ENCODE data around the gene HRH2.

The HRH2 gene

DNA sequence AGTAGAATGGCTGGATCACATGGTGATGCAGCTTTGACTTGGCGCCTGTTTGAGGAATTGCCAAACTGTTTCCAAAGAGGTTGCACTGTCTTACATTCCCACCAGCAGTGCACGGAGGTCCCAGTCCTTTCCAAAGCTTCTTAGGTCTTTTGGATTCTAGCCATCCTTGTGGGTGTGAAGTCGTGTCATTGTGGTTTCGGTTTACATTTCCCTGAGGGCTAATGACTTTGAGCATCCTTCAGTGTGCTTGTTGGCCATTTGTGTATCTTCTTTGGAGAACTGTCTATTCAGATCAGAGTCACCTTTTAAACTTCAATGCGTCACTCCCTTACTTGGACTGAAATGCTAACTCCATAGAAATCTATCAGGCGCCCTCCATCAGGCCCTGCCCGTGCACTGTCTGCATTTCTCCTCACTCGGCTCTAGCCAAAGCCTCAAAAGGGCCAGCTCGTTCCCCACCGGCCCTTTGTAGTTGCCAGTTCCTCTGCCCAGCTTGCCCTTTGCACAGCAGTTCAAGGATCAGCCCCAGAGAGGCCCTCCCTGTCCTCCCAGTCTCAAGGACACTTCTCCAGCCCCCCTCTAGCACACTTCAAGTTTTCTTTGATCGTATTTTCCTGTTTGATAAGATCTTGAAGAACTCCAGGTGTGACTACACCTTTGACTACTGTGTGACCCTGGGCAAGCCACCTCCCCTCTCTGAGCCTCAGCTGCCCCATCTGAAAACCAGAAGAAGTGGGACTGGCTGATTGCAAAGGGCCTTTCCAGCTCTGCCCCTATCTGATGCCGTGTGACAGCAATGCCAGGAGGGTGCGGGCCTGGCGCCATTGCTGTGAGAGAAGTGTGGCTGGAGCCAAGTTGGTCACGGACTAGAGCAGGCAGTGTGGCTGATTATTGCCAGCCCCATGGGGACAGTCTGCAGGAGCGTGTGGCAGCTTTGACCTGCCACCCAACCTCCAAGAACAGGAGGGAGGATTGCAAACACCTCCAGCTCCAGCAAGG, 5.6 kb downstream of the HRH2 start:
- H3K4me3 ChIP-seq (ENCODE audit: low read depth, low read length), result no peak overlapping the region
- no peak for DNase-seq (ENCODE audit: low read depth)
- TF ChIP-seq, protein P1, sequence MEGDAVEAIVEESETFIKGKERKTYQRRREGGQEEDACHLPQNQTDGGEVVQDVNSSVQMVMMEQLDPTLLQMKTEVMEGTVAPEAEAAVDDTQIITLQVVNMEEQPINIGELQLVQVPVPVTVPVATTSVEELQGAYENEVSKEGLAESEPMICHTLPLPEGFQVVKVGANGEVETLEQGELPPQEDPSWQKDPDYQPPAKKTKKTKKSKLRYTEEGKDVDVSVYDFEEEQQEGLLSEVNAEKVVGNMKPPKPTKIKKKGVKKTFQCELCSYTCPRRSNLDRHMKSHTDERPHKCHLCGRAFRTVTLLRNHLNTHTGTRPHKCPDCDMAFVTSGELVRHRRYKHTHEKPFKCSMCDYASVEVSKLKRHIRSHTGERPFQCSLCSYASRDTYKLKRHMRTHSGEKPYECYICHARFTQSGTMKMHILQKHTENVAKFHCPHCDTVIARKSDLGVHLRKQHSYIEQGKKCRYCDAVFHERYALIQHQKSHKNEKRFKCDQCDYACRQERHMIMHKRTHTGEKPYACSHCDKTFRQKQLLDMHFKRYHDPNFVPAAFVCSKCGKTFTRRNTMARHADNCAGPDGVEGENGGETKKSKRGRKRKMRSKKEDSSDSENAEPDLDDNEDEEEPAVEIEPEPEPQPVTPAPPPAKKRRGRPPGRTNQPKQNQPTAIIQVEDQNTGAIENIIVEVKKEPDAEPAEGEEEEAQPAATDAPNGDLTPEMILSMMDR (IDR thresholded peaks at IDR 0.05; ENCODE audit: control insufficient read depth, extremely low read depth, insufficient read depth), result no peak

DNA sequence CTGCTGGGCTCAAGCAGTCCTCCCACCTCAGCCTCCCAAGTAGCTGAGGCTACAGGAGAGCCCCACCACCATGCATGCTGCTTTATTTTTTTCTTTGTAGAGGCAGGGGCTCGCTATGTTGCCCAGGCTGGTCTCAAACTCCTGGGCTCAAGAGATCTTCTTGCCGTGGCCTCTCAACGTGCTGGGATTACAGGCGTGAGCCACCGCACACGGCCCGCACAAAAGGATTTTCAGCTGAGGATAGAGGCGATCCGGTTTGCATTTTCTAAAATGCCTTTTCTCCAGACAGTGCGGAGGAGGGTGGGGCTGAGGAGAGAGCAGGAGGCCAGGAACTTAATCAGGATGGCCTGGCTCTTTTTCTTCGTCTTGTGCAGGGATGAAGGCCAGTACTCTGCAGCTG, 6.9 kb downstream of the HRH2 start:
- H3K4me3 ChIP-seq (ENCODE audit: low read depth, low read length), result no peak overlapping the region
- TF ChIP-seq, protein P1 (IDR thresholded peaks at IDR 0.05; ENCODE audit: control insufficient read depth, extremely low read depth, insufficient read depth), result no peak
- no peak for DNase-seq (ENCODE audit: low read depth)

DNA sequence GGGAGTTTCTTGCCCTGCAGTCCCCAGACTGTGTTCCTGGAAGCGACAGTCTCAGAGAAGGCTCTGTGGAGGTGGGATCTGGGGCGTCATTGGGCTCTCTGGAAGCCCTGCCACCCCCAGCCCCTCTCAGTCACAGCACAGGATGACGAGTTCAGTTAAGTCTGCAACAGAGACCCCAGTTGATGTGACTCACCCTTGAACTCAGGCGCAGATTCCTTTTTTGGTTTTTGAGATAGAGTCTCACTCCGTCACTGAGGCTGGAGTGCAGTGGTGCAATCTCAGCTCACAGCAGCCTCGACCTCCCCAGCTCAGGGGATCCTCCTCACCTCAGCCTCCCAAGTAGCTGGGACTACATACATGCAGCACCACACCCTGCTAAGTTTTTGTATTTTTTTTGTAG, 8.3 kb downstream of the HRH2 start:
- TF ChIP-seq, protein P1 (IDR thresholded peaks at IDR 0.05; ENCODE audit: control insufficient read depth, extremely low read depth, insufficient read depth), result no peak
- DNase-seq (ENCODE audit: low read depth), result no peak
- H3K4me3 ChIP-seq (ENCODE audit: low read depth, low read length), result no peak overlapping the region

DNA sequence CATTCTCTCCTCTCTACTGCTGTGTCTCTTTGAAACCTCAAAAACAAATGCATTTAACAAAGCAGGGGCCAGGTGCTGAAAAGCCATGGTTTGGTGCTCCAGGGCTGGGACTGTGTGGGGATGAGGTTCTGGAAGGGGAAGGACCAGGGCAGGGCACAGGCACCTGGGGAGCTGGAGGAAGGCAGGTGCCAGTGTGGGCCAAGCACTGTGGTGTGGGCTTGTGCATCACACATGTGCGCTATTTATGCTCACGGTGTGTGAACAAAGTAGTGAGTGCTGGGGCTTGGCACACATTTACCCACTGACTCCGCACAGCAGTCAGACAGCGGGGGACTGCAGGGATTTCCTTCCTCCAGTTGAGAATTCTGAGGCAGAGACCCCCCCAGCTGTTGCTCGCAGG, 10.1 kb downstream of the HRH2 start:
- TF ChIP-seq, protein P1 (IDR thresholded peaks at IDR 0.05; ENCODE audit: control insufficient read depth, extremely low read depth, insufficient read depth), result no peak
- H3K4me3 ChIP-seq (ENCODE audit: low read depth, low read length), result no peak overlapping the region
- DNase-seq (ENCODE audit: low read depth), result no peak

DNA sequence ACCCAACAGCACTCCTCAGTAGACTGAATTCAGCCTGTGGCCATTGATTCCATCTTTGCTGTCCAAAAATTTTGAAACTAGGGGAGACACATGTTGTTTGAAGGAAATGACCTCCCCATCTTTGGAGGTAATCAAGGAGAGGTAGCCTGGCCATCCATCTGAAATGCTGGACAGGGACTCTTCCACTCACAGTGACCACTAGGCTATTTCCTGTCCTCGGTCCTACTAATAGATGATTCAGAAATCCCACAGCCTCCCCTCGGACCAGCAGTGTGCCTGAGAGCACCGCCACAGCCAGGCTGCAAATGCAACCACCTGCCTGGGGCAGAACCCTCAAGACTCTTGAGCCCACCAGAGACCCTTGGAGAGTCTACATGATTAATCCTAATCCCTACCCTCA, 12.5 kb downstream of the HRH2 start:
- TF ChIP-seq, protein P1 (IDR thresholded peaks at IDR 0.05; ENCODE audit: control insufficient read depth, extremely low read depth, insufficient read depth), result no peak
- no peak for DNase-seq (ENCODE audit: low read depth)
- no peak overlapping the region for H3K4me3 ChIP-seq (ENCODE audit: low read depth, low read length)

DNA sequence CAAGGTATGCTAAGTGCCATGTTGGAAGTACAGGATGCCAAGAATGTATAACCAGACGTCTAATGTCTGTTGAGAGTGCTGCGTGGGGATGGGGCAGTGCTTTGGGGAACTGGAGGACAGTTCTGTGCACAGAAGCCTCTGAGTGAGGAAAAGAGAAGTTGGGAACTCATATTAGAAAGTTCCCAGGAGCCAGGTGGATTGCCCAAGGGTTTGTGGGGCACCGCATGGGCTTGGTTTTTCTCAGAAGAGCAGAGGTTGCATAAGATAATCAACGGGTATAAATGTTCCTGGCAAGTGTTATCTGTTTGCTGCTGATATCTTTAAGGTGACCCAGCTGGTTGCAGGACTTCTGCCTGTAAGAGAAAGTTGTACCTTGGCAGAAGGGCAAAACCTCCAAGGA, 13.1 kb downstream of the HRH2 start:
- TF ChIP-seq, protein P1 (IDR thresholded peaks at IDR 0.05; ENCODE audit: control insufficient read depth, extremely low read depth, insufficient read depth), result no peak
- no peak for DNase-seq (ENCODE audit: low read depth)
- H3K4me3 ChIP-seq (ENCODE audit: low read depth, low read length), result no peak overlapping the region

Data from LNCaP clone FGC (cell line).